ENCODE results near the gene ADD1. TPM values are rescaled to one million over a fixed set of nuclear protein-coding genes. Genes with fewer than 3 reads are reported as not detected.

The ADD1 gene
- total and polyA plus RNA-seq, 2 of the 13 experiments (the other 11 are each of a cell fraction or from before 2014, with no cell fraction given) = 73.9 to 122 TPM

DNA sequence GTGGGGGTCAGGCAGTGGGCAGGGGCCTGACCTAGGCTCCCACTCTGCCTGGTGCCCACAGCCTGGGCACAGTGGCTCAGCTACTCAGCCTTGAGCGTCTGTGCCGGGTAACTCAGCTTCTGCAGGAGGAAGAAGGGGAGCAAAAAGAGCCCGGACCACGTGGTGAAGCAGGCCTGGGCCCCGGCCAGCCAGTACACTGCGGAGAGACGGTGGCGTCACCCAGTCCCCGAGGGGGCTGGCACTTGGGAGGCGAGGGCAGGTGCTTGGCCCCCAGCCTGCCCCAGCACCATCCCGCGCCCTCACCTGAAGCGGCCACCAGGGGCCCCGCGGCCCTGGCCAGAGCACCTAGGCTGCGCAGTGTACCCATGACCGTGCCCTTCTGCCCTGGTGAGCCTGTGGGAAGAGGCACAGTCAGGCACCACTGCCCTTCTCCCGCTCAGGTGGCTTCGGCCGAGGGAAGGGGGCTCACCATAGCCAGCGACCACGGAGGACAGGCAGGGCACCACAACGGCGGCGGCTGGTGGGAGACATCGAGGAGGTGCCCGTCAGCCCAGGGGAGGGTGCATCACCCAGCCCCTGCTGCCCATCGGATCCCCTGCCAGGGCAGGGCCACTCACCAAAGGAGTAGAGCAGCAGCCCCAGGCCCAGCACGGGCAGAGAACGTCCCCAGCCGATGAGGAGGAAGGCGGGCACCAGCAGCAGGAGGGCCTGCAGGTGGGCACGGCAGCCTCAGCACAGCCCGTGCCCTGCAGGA lies 87.3 kb downstream of the ADD1 start:
- no peaks in the 10 kb centered on the region; a peak in 1 of 5 replicates for H3K27me3 ChIP-seq (ENCODE audit: control insufficient read depth in 1 of 2, insufficient read depth in 2 of 2, low read length in 2 of 2)
- H3K27ac ChIP-seq (ENCODE audit: extremely low read length, insufficient read depth, low read length) = peak overlapping the region; percentile 22
- H3K4me1 ChIP-seq (ENCODE audit: insufficient read depth, low read length) = peaks cover 29% of the 10 kb centered on the region
- H3K9me3 ChIP-seq (ENCODE audit: low read length) = no peaks in the 10 kb centered on the region
- intact Hi-C loops (cut with micrococcal nuclease; ENCODE audit: unreplicated experiment) = loop anchor here (10.0 kb wide), 1 partner anchor 66 kb away; no protein-coding TSS in a partner anchor
- no peaks in the 10 kb centered on the region for H4K20me1 ChIP-seq (ENCODE audit: insufficient read depth, low read length)
- in situ Hi-C loops (cut with HindIII; ENCODE audit: extremely low pct_ligation_motif_present, low pct_unique_long_range_greater_than_20kb) = no loop called here
- TSS peak; percentile 48 for BruUV-seq (replicated peaks)
- H3K4me3 ChIP-seq (replicated peaks in 1 of 3; ENCODE audit: insufficient read depth in 1 of 3, low read depth in 2 of 3, low read length in 3 of 3) = no peak overlapping the region
- FAIRE-seq (no peak), ATAC-seq (peak; percentile 19), DNase-seq (ENCODE audit: low spot score) (no peak)
- peaks cover 9% of the 10 kb centered on the region for H3K79me2 ChIP-seq (ENCODE audit: insufficient read depth, low read length)
- CTCF ChIA-PET (ENCODE audit: low intra/inter-chr PET ratio, low total read pairs) = no interaction called here
- no peak overlapping the region for H3K4me2 ChIP-seq (ENCODE audit: low read depth, low read length)
- H2AFZ ChIP-seq (ENCODE audit: low read length) = no peak overlapping the region
- WGBS (ENCODE audit: low lambda C conversion rate) = 96% methylated on average over 15 of the region's 34 CpGs
- H3K9ac ChIP-seq (ENCODE audit: insufficient read depth, low read depth, low read length) = no peak overlapping the region
- POLR2A ChIA-PET = interaction anchor here (1.2 kb wide), 1 partner anchor 13 kb away, joined by 5 read pairs; no protein-coding TSS in a partner anchor
- H3K36me3 ChIP-seq (replicated peaks in 1 of 2; ENCODE audit: control insufficient read depth in 1 of 2, insufficient read depth in 2 of 2, low read length in 2 of 2) = peaks cover 23 to 35% of the 10 kb centered on the region in 2 experiments
- TF ChIP-seq, protein P1, sequence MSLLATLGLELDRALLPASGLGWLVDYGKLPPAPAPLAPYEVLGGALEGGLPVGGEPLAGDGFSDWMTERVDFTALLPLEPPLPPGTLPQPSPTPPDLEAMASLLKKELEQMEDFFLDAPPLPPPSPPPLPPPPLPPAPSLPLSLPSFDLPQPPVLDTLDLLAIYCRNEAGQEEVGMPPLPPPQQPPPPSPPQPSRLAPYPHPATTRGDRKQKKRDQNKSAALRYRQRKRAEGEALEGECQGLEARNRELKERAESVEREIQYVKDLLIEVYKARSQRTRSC (CRISPR knock-in tag; IDR thresholded peaks at IDR 0.05; ENCODE audit: low read depth) = no peak
- TF ChIP-seq XRCC5 (optimal IDR thresholded peaks at IDR 0.05; ENCODE audit: low read length) (no peak), ZNF232 (CRISPR knock-in tag; IDR thresholded peaks at IDR 0.05; ENCODE audit: borderline replicate concordance) (no peak), ZBTB3 (CRISPR knock-in tag; IDR thresholded peaks at IDR 0.05; ENCODE audit: borderline replicate concordance, low read depth) (no peak), KMT2A (CRISPR knock-in tag; IDR thresholded peaks at IDR 0.05) (no peak), AGO2 (optimal IDR thresholded peaks at IDR 0.05; ENCODE audit: low read depth, low read length) (peak; percentile 94), HNRNPL (IDR thresholded peaks at IDR 0.05; ENCODE audit: low read depth, low read length) (peak; percentile 84), TBL1XR1 (IDR thresholded peaks at IDR 0.05; ENCODE audit: borderline replicate concordance, low read length, partially characterized antibody) (no peak), SMARCE1 (IDR thresholded peaks at IDR 0.05; ENCODE audit: borderline replicate concordance) (no peak), HOXA3 (CRISPR knock-in tag; IDR thresholded peaks at IDR 0.05) (0 out of 2 replicates have a peak, but pooled peaks have one; percentile 24), ZNF724P (CRISPR knock-in tag; IDR thresholded peaks at IDR 0.05; ENCODE audit: borderline replicate concordance) (no peak), THYN1 (CRISPR knock-in tag; IDR thresholded peaks at IDR 0.05; ENCODE audit: borderline replicate concordance, low read depth) (no peak), FOXA1 (IDR thresholded peaks at IDR 0.05) (no peak), FOXA1 (CRISPR knock-in tag; IDR thresholded peaks at IDR 0.05) (no peak), ZSCAN12 (CRISPR knock-in tag; IDR thresholded peaks at IDR 0.05) (no peak), TOPORS (CRISPR knock-in tag; IDR thresholded peaks at IDR 0.05) (no peak)
- TF ChIP-seq, protein P2, sequence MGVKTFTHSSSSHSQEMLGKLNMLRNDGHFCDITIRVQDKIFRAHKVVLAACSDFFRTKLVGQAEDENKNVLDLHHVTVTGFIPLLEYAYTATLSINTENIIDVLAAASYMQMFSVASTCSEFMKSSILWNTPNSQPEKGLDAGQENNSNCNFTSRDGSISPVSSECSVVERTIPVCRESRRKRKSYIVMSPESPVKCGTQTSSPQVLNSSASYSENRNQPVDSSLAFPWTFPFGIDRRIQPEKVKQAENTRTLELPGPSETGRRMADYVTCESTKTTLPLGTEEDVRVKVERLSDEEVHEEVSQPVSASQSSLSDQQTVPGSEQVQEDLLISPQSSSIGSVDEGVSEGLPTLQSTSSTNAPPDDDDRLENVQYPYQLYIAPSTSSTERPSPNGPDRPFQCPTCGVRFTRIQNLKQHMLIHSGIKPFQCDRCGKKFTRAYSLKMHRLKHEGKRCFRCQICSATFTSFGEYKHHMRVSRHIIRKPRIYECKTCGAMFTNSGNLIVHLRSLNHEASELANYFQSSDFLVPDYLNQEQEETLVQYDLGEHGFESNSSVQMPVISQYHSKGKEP (CRISPR knock-in tag; IDR thresholded peaks at IDR 0.05) = no peak
- TF ChIP-seq, protein P3, sequence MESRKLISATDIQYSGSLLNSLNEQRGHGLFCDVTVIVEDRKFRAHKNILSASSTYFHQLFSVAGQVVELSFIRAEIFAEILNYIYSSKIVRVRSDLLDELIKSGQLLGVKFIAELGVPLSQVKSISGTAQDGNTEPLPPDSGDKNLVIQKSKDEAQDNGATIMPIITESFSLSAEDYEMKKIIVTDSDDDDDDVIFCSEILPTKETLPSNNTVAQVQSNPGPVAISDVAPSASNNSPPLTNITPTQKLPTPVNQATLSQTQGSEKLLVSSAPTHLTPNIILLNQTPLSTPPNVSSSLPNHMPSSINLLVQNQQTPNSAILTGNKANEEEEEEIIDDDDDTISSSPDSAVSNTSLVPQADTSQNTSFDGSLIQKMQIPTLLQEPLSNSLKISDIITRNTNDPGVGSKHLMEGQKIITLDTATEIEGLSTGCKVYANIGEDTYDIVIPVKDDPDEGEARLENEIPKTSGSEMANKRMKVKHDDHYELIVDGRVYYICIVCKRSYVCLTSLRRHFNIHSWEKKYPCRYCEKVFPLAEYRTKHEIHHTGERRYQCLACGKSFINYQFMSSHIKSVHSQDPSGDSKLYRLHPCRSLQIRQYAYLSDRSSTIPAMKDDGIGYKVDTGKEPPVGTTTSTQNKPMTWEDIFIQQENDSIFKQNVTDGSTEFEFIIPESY (CRISPR knock-in tag; IDR thresholded peaks at IDR 0.05) = peak; percentile 82; the same call in 1 of the 2 replicates
- TF ChIP-seq, protein P4, sequence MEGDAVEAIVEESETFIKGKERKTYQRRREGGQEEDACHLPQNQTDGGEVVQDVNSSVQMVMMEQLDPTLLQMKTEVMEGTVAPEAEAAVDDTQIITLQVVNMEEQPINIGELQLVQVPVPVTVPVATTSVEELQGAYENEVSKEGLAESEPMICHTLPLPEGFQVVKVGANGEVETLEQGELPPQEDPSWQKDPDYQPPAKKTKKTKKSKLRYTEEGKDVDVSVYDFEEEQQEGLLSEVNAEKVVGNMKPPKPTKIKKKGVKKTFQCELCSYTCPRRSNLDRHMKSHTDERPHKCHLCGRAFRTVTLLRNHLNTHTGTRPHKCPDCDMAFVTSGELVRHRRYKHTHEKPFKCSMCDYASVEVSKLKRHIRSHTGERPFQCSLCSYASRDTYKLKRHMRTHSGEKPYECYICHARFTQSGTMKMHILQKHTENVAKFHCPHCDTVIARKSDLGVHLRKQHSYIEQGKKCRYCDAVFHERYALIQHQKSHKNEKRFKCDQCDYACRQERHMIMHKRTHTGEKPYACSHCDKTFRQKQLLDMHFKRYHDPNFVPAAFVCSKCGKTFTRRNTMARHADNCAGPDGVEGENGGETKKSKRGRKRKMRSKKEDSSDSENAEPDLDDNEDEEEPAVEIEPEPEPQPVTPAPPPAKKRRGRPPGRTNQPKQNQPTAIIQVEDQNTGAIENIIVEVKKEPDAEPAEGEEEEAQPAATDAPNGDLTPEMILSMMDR (CRISPR knock-in tag; IDR thresholded peaks at IDR 0.05) = 0 out of 2 replicates have a peak, but pooled peaks have one; percentile 6
